BJ (cell line): ENCODE results near the gene CORO2A. TPM values are rescaled to one million over a fixed set of nuclear protein-coding genes. Genes with fewer than 3 reads are reported as not detected.
"Not testable (repeated sequence)": the region's sequence is repeated elsewhere in the genome, so short reads cannot be mapped to it uniquely, and the experiment has no call there.

ENCODE experiments used
- CTCF ChIA-PET: fragments of 350-600 bp; formaldehyde crosslinking; extraction: SDS; loops from one replicate; lab custom pipeline; 2021; ENCODE audit warnings: antibody characterized with exemption, inconsistent platforms; lab: Yijun Ruan, JAX
- POLR2A ChIA-PET: fragments of 300-600 bp; sonication (Branson Sonifier 250); formaldehyde crosslinking; extraction: SDS; loops from one replicate; lab custom pipeline; 2021; ENCODE audit warnings: antibody characterized with exemption; lab: Charles Lee
- DNase-seq: peaks from one replicate; pipeline ENCODE4 v3.0.0-alpha.2; 2011; ENCODE audit warnings: low read depth
- H3K27me3 ChIP-seq: 2 replicates; pipeline ENCODE4 v1.6.0; 2011; ENCODE audit warnings: low read length; ENCODE audit not compliant: control insufficient read depth, insufficient read depth
- H3K36me3 ChIP-seq: 2 replicates; pipeline ENCODE4 v1.5.1; 2011; ENCODE audit warnings: low read length; ENCODE audit not compliant: control insufficient read depth, insufficient read depth
- H3K4me3 ChIP-seq: 2 replicates; pipeline ENCODE4 v1.5.1; 2011; ENCODE audit warnings: low read depth, mild to moderate bottlenecking, control low read depth, low read length
- polyA plus RNA-seq: library from polyadenylated mRNA; depleted of rRNA; stranded (reverse); fragments of >200 nt; gene quantifications from 2 replicates; pipeline ENCODE4 v1.2.3, GENCODE V29; 2011; rRNA removed
- small RNA-seq: library from RNA; depleted of rRNA; stranded (forward); fragments of <200 nt; gene quantifications from one replicate; pipeline ENCODE3, GENCODE V24; 2012; ENCODE audit warnings: low replicate concordance, low read depth; ENCODE audit not compliant: insufficient read length
- TF ChIP-seq, protein P1 (sequence below): IDR thresholded peaks from 2 replicates; pipeline ENCODE4 v1.5.1; 2011; ENCODE audit warnings: low read depth, mild to moderate bottlenecking, control low read depth, inconsistent platforms, low read length, moderate library complexity; ENCODE audit not compliant: insufficient read depth

Gene CORO2A
- polyA plus RNA-seq, 1 experiment = 1.5 TPM

- CTCF ChIA-PET = interaction anchor here (1.0 kb wide), 1 partner anchor 156 kb away, joined by 3 read pairs; no protein-coding TSS in a partner anchor
- POLR2A ChIA-PET = no interaction called here
- peaks cover 21% of the 10 kb centered on the region for H3K36me3 ChIP-seq
These were observed 113.5 kb downstream of the CORO2A start for GRCh38 chr9:98078895-98079294.

GRCh38 chr9:98076514-98076890 is 115.9 kb downstream of the CORO2A start:
- H3K36me3 ChIP-seq = peaks cover 17% of the 10 kb centered on the region
- H3K4me3 ChIP-seq, CTCF ChIA-PET, POLR2A ChIA-PET, H3K27me3 ChIP-seq, DNase-seq: not testable (repeated sequence)

More at GRCh38 chr9:98078895-98079294, 113.5 kb downstream of the CORO2A start:
- no peaks in the 10 kb centered on the region for H3K27me3 ChIP-seq
- no peak overlapping the region for H3K4me3 ChIP-seq
- no peak for DNase-seq
- TF ChIP-seq, protein P1, sequence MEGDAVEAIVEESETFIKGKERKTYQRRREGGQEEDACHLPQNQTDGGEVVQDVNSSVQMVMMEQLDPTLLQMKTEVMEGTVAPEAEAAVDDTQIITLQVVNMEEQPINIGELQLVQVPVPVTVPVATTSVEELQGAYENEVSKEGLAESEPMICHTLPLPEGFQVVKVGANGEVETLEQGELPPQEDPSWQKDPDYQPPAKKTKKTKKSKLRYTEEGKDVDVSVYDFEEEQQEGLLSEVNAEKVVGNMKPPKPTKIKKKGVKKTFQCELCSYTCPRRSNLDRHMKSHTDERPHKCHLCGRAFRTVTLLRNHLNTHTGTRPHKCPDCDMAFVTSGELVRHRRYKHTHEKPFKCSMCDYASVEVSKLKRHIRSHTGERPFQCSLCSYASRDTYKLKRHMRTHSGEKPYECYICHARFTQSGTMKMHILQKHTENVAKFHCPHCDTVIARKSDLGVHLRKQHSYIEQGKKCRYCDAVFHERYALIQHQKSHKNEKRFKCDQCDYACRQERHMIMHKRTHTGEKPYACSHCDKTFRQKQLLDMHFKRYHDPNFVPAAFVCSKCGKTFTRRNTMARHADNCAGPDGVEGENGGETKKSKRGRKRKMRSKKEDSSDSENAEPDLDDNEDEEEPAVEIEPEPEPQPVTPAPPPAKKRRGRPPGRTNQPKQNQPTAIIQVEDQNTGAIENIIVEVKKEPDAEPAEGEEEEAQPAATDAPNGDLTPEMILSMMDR = no peak

- POLR2A ChIA-PET = interaction anchor here (0.5 kb wide), 1 partner anchor 93 kb away, joined by 3 read pairs; no protein-coding TSS in a partner anchor
- no peaks in the 10 kb centered on the region for H3K27me3 ChIP-seq
These were observed 117.1 kb downstream of the CORO2A start for GRCh38 chr9:98075332-98075805.

GRCh38 chr9:98074115-98074990 is 118.1 kb downstream of the CORO2A start:
- H3K4me3 ChIP-seq = no peak overlapping the region
- no peaks in the 10 kb centered on the region for H3K27me3 ChIP-seq
- TF ChIP-seq, protein P1 = peak; percentile 93
- peaks cover 8% of the 10 kb centered on the region for H3K36me3 ChIP-seq
- DNase-seq = no peak
- POLR2A ChIA-PET = interaction anchor here (0.6 kb wide), 1 partner anchor 122 kb away, joined by 3 read pairs; no protein-coding TSS in a partner anchor
- CTCF ChIA-PET = interaction anchor here (0.7 to 3.4 kb wide), 26 partner anchors 13 to 703 kb away, joined by 3 to 17 read pairs (median 4); partner anchors contain the start of gene NANS

More at GRCh38 chr9:98075332-98075805, 117.1 kb downstream of the CORO2A start:
- CTCF ChIA-PET = interaction anchor here (0.6 to 3.4 kb wide), 10 partner anchors 13 to 983 kb away, joined by 3 to 17 read pairs (median 4); partner anchors contain the start of gene ANP32B
- H3K36me3 ChIP-seq = peaks cover 9% of the 10 kb centered on the region
- no peak for DNase-seq
- no peak overlapping the region for H3K4me3 ChIP-seq
- TF ChIP-seq, protein P1 = no peak

DNA sequence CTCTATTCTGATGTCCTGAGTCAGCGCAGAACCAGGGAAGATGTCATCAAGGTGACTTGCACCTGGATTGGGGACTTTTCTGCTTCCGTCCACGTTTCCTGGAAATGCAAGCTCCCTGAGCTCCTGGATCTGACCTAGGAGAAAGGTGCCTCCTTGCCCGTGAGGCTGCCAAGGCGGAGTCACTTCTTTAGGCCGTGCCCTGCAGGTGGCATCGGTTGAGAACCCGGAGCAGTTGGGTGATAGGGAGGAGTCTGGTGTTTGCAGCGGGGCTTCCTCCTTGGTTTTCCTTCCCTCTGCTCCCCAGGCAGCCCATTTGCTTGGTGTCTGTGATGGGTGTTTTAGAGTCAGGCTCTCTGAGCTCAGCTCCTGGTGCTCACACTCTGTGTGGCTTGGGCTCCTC is 120.7 kb downstream of the CORO2A start:
- H3K4me3 ChIP-seq = no peak overlapping the region
- TF ChIP-seq, protein P1 = no peak
- no peaks in the 10 kb centered on the region for H3K27me3 ChIP-seq
- H3K36me3 ChIP-seq = peaks cover 2% of the 10 kb centered on the region; the same call in 1 of the 2 replicates
- ChIA-PET POLR2A (interaction anchor here (0.5 kb wide), 1 partner anchor 194 kb away, joined by 3 read pairs; no protein-coding TSS in a partner anchor), CTCF (interaction anchor here (1.1 to 2.3 kb wide), 2 partner anchors 14 to 192 kb away, joined by 5 to 9 read pairs; no protein-coding TSS in a partner anchor)
- no peak for DNase-seq

Small RNAs within 50 kb of the gene (small RNA-seq; reads per million reads assigned to genes)
- gene MIR6854 (not detected), gene RF00017 (not detected)

Other genes with a start within 250 kb of the CORO2A start
- 18.3 and 40.5 TPM in 2 replicates for gene ANP32B, start 209.3 kb downstream of the CORO2A start, polyA plus RNA-seq
- 142 TPM in 2 replicates for gene NANS, start 135.9 kb downstream of the CORO2A start, polyA plus RNA-seq
- 9.9 and 10.1 TPM in 2 replicates for gene TRIM14, start 73.4 kb downstream of the CORO2A start, polyA plus RNA-seq
- 38.8 and 70.3 TPM in 2 replicates for gene TBC1D2, start 63.0 kb upstream of the CORO2A start, polyA plus RNA-seq